Hepatocyte (in vitro differentiated cells): ENCODE data around the gene NR2C2.

ENCODE experiments used
- EZH2 ChIP-seq: fragments of 200-600 bp; sonication (generic); IDR thresholded peaks from 2 replicates; pipeline ENCODE4 v1.6.1; 2016; ENCODE audit warnings: antibody characterized with exemption, mild to moderate bottlenecking, borderline replicate concordance
- TF ChIP-seq, protein P1 (sequence below): fragments of 200-600 bp; sonication (generic); IDR thresholded peaks from 2 replicates; pipeline ENCODE4 v1.5.1; 2016; ENCODE audit warnings: antibody characterized with exemption, mild to moderate bottlenecking; ENCODE audit not compliant: poor library complexity

DNA sequence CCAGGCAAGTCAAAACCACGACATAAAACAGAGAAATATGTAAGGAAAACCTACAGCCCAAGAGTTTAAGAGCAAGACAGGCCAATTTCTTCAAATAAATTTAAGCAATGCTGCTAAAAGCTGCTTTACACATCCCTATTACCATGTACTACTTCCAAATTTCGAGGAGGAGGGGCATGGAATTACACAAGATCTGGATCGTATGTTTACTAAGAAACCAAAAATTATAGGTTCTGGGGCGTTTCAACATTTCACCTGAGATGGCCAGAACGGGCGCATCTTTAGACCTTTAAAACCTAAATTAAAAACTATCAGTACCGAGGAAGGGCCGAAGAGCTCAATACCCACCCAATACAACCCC lies 664 bp upstream of the NR2C2 start:
- TF ChIP-seq, protein P1, sequence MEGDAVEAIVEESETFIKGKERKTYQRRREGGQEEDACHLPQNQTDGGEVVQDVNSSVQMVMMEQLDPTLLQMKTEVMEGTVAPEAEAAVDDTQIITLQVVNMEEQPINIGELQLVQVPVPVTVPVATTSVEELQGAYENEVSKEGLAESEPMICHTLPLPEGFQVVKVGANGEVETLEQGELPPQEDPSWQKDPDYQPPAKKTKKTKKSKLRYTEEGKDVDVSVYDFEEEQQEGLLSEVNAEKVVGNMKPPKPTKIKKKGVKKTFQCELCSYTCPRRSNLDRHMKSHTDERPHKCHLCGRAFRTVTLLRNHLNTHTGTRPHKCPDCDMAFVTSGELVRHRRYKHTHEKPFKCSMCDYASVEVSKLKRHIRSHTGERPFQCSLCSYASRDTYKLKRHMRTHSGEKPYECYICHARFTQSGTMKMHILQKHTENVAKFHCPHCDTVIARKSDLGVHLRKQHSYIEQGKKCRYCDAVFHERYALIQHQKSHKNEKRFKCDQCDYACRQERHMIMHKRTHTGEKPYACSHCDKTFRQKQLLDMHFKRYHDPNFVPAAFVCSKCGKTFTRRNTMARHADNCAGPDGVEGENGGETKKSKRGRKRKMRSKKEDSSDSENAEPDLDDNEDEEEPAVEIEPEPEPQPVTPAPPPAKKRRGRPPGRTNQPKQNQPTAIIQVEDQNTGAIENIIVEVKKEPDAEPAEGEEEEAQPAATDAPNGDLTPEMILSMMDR, result no peak
- TF ChIP-seq EZH2, result no peak
